GM19452 (cell line): ENCODE data around the gene PMM1.
A peak's percentile ranks its signal among the peaks of the same experiment; 100 is the strongest.
"Not testable (repeated sequence)": the region's sequence is repeated elsewhere in the genome, so short reads cannot be mapped to it uniquely, and the experiment has no call there.

ENCODE experiments used
- ATAC-seq: cut with Tn5 transposase; IDR thresholded peaks from one replicate; pipeline ENCODE4 v1.9.1; 2021; ENCODE audit not compliant: unreplicated experiment

Gene PMM1

GRCh38 chr22:41564563-41564962 lies 25.1 kb downstream of the PMM1 start:
- no peak for ATAC-seq

- no peak for ATAC-seq
Measured at GRCh38 chr22:41563051-41563711, 26.5 kb downstream of the PMM1 start.

- no peak for ATAC-seq
Measured at GRCh38 chr22:41562461-41562860, 27.2 kb downstream of the PMM1 start.

- ATAC-seq: no peak
Measured at GRCh38 chr22:41561788-41562187, 27.9 kb downstream of the PMM1 start.

GRCh38 chr22:41561335-41561734 lies 28.3 kb downstream of the PMM1 start:
- ATAC-seq: no peak

- no peak for ATAC-seq
Measured at GRCh38 chr22:41560095-41560471, 29.6 kb downstream of the PMM1 start.

GRCh38 chr22:41558241-41558630 lies 31.4 kb downstream of the PMM1 start:
- ATAC-seq: not testable (repeated sequence)

GRCh38 chr22:41557401-41558240 lies 32.0 kb downstream of the PMM1 start:
- ATAC-seq: no peak

- no peak for ATAC-seq
Measured at GRCh38 chr22:41556561-41556960, 33.1 kb downstream of the PMM1 start.

GRCh38 chr22:41555325-41555982 lies 34.2 kb downstream of the PMM1 start:
- no peak for ATAC-seq

- ATAC-seq: no peak
Measured at GRCh38 chr22:41551877-41552582, 37.6 kb downstream of the PMM1 start.

GRCh38 chr22:41550952-41551491 lies 38.6 kb downstream of the PMM1 start:
- ATAC-seq: no peak

GRCh38 chr22:41548830-41549211 lies 40.8 kb downstream of the PMM1 start:
- ATAC-seq: no peak

- ATAC-seq: no peak
Measured at GRCh38 chr22:41544671-41545476, 44.8 kb downstream of the PMM1 start.

GRCh38 chr22:41543854-41544670 lies 45.6 kb downstream of the PMM1 start, which contains the start of gene POLR3H:
POLR3H (minus strand) TSS chr22:41544470; CDS start chr22:41544101, 369 bp downstream.
- peak; percentile 87 for ATAC-seq

GRCh38 chr22:41542224-41542623 lies 47.4 kb downstream of the PMM1 start:
- no peak for ATAC-seq

GRCh38 chr22:41541484-41541883 lies 48.2 kb downstream of the PMM1 start:
- ATAC-seq: no peak

GRCh38 chr22:41540365-41540764 lies 49.3 kb downstream of the PMM1 start:
- no peak for ATAC-seq

GRCh38 chr22:41540006-41540315 lies 49.7 kb downstream of the PMM1 start:
- ATAC-seq: no peak
